ENCODE measurements around the gene HOXA3.

HOXA3 gene

DNA sequence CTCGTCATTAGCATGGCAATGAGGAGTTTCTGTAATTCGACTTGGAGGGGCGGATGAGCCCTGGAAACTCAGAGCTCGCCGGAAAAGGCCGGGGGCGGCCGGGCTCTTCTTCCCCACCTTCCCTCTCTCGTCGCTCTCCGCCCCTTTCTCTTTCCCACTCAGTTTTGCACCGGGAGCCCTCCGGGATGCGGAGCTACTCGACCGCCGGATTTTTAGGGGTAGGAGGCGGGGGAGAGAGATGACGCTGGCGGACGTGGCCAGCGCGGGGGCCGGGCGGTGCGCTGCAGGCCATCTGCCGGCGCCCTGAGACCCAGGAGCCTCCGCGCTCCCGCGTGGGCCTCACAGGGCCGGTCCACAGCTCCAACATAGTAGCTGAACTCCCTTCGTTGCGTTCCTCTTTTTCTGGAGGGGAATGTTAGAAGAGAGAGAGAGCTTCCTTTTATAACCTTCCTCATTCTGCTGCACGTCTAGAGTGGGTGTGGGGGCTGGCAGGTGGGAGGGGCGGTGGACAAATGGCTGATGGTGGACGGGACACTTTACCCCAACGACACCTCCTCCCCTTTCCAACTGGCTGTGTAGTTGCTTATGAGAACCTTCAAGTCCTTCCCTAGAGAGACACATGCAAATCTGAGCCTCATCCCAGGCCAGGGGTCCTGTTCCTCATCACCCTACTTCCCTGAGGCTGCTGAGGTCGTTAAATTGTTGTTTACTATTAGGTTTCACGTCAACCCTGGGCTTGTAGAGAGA, 55.4 kb downstream of the HOXA3 start:
- H3K4me1 ChIP-seq, result no peaks in the 10 kb centered on the region
- peaks cover 99% of the 10 kb centered on the region for H3K27me3 ChIP-seq
- DNase-seq, result no peak
- TF ChIP-seq, protein P1, sequence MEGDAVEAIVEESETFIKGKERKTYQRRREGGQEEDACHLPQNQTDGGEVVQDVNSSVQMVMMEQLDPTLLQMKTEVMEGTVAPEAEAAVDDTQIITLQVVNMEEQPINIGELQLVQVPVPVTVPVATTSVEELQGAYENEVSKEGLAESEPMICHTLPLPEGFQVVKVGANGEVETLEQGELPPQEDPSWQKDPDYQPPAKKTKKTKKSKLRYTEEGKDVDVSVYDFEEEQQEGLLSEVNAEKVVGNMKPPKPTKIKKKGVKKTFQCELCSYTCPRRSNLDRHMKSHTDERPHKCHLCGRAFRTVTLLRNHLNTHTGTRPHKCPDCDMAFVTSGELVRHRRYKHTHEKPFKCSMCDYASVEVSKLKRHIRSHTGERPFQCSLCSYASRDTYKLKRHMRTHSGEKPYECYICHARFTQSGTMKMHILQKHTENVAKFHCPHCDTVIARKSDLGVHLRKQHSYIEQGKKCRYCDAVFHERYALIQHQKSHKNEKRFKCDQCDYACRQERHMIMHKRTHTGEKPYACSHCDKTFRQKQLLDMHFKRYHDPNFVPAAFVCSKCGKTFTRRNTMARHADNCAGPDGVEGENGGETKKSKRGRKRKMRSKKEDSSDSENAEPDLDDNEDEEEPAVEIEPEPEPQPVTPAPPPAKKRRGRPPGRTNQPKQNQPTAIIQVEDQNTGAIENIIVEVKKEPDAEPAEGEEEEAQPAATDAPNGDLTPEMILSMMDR (IDR thresholded peaks at IDR 0.05; ENCODE audit: low read depth, low read length), result no peak
- H3K4me3 ChIP-seq (ENCODE audit: low read depth, low read length), result no peak overlapping the region
- H3K9me3 ChIP-seq, result no peaks in the 10 kb centered on the region
- no peaks in the 10 kb centered on the region for H3K36me3 ChIP-seq

DNA sequence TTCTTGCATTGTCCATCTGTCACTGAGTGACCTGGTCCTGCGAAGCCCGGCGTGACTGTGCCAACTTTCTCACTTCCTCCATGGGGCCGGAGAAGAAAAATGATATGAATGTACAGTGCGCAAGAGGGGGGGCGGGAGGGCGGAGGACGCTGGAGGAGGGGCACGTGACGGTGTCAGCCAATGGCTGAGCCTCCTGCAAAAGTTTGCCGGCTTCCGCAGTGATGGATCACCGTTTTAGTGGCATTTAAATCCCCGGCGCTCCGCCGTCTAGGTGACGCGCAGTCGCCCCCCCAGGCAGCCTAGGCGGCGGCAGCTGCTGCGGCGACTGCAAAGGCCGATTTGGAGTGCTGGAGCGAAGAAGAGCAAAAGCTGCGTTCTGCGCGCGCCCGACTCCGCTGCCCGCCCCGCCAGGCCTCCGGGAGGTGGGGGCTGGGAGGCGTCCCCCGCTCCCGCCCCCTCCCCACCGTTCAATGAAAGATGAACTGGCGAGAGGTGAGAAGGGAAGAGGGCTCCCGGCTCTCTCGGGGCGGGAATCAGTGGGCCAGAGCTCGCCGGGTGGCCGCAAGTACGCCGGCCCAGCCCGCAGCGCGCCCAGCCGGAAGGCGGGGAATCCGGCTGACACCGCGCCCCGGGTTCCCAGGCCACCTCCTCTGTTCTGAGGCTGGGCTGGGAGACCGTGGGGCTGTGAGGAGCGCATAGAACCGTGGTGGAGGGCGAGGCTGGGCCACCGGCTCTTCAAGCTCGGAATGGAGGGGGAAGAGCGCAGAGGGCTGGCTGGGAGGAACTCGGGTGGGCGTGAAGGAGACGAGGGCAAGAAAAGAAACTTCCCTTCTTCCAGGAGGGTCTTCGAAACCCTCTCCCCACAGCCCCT, 56.3 kb downstream of the HOXA3 start, which contains the start of gene HOXA1:
HOXA1 (minus strand) TSS at position 104 of the 871 bp plus-strand sequence; CDS start at position 16, 88 bp downstream.
- no peak within 1 kb of the TSS for H3K4me3 ChIP-seq (ENCODE audit: low read depth, low read length)
- no peak for DNase-seq
- no peaks in the 10 kb centered on the region for H3K36me3 ChIP-seq
- peaks cover 99% of the 10 kb centered on the region for H3K27me3 ChIP-seq
- H3K4me1 ChIP-seq, result no peaks in the 10 kb centered on the region
- H3K9me3 ChIP-seq, result no peaks in the 10 kb centered on the region
- TF ChIP-seq, protein P1 (IDR thresholded peaks at IDR 0.05; ENCODE audit: low read depth, low read length), result no peak

DNA sequence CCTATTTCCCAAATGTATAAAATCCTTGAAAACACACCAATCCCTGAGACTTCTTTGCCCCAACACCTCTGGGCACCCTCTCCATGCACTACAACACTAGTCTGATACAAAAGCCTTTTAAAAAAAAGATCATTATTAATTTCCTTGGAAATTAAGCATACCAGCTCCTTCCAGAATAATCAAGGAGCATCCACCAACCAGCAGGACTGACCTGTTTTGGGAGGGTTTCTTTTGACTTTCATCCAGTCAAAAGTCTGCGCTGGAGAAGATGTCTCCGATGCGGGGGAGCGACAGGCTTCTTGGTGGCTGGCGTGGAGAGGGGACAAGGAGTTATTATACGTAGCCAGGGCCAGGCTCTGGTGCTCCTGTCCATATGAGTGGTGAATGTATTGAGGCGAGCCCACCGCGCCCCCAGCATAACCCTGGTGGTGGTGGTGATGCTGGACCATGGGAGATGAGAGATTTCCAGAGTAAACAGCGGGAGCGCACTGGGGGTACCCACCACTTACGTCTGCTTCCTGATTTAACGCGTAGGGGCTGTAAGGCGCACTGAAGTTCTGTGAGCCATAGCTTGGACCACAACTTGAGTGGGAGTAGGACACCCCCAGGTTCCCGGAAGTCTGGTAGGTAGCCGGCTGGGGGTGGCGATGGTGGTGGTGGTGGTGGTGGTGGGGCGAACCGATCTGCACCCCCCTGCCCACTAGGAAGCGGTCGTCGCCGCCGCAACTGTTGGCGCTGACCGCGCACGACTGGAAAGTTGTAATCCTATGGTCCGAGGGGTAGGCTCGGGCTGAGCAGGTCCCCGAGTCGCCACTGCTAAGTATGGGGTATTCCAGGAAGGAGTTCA, 57.1 kb downstream of the HOXA3 start:
- TF ChIP-seq, protein P1 (IDR thresholded peaks at IDR 0.05; ENCODE audit: low read depth, low read length), result no peak
- no peak overlapping the region for H3K4me3 ChIP-seq (ENCODE audit: low read depth, low read length)
- no peak for DNase-seq

DNA sequence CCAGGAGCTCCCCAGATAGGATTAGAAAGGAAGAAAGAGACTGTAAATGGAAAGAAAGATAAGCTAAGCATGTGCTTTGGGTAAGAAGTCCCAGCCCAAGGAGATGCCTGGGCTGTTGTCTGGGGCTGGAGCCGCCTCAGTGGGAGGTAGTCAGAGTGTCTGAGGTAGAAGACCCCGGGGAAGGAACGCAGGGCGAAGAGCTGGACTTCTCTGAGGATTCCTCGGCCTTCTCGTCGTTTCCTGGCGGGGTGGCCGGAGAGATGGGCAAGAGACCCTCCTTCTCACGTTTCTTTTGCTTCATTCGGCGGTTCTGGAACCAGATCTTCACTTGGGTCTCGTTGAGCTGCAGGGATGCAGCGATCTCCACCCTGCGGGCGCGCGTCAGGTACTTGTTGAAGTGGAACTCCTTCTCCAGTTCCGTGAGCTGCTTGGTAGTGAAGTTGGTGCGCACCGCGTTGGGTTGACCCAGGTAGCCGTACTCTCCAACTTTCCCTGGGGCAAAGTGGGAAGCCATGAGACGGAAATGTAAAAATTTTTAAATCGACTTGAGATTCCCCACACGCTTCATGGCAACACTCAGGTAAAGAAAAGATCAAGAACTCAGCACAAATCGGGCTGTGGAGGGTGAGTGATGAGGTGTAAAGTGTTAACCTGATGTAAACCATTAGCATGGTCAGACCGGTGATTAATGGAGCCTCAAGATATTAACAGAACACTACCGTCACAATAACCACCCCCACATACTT, 57.9 kb downstream of the HOXA3 start:
- DNase-seq, result no peak
- Histone ChIP-seq H3K27me3 (peaks cover 99% of the 10 kb centered on the region), H3K9me3 (no peaks in the 10 kb centered on the region), H3K4me1 (no peaks in the 10 kb centered on the region), H3K36me3 (no peaks in the 10 kb centered on the region), H3K4me3 (ENCODE audit: low read depth, low read length) (no peak overlapping the region)
- TF ChIP-seq, protein P1 (IDR thresholded peaks at IDR 0.05; ENCODE audit: low read depth, low read length), result no peak

More for the DNA sequence above, 57.1 kb downstream of the HOXA3 start:
- no peaks in the 10 kb centered on the region for H3K36me3 ChIP-seq
- H3K4me1 ChIP-seq, result no peaks in the 10 kb centered on the region
- H3K9me3 ChIP-seq, result no peaks in the 10 kb centered on the region
- H3K27me3 ChIP-seq, result peaks cover 99% of the 10 kb centered on the region

DNA sequence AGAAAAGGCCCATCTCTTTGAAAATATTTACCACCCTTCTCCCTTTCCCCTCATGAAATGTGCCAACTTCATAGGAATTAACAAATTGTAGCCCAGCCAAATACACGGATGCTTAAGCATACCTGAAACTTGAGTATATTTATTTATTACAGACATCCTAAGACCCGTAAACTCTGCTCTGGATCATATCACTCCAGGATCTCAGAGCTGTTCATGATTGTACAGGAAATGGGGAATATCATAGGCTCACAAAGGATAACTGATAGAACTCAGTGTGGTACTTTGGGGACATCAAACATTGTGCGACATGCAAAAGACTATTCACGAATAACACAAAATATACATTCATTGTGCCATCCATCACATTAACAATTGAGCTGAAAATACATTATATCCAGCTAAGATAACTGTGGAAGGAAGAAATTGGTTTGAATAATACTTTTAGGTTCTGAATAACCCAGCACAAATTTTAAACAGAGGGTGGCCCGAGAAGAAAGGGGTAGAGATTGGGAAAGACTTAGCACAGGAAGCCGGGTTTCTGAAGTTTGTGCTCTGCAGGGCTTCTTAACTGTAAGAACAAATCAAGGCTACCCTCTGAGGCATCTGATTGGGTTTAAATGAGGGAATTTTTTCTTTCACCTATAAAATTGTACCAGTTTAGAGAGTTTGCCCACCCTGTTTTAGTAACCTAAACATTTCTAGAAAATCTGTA, 59.0 kb downstream of the HOXA3 start:
- TF ChIP-seq, protein P1 (IDR thresholded peaks at IDR 0.05; ENCODE audit: low read depth, low read length), result no peak
- H3K36me3 ChIP-seq, result no peaks in the 10 kb centered on the region
- no peak overlapping the region for H3K4me3 ChIP-seq (ENCODE audit: low read depth, low read length)
- H3K9me3 ChIP-seq, result no peaks in the 10 kb centered on the region
- peaks cover 99% of the 10 kb centered on the region for H3K27me3 ChIP-seq
- H3K4me1 ChIP-seq, result no peaks in the 10 kb centered on the region
- DNase-seq, result no peak
